ENCODE measurements around the gene MVB12A. TPM values are rescaled to one million over a fixed set of nuclear protein-coding genes. Genes with fewer than 3 reads are reported as not detected.

The MVB12A gene
- total RNA-seq, 2 experiments from 2014 or later, result 57.3 to 65.1 TPM

DNA sequence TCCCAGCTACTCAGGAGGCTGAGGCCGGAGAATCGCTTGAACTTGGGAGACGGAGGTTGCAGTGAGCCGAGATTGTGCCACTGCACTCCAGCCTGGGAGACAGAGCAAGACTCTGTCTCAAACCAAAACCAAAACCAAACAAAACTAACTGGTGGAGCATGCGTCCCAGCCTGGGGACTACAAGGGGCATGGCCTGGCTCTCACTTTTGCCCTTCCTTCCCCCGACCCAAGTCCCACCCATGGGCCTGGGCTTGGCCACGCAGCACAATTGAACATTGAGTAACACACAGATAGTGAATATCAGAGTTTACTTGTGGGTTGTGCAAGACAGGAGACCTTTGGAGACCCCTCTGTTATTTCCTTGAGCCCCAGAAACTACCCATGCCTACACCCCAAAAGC is 15.4 kb downstream of the MVB12A start:
- TF ChIP-seq EZH2phosphoT487 (IDR thresholded peaks at IDR 0.05; ENCODE audit: borderline replicate concordance, low read depth, low read length), result no peak
- TF ChIP-seq, protein P1, sequence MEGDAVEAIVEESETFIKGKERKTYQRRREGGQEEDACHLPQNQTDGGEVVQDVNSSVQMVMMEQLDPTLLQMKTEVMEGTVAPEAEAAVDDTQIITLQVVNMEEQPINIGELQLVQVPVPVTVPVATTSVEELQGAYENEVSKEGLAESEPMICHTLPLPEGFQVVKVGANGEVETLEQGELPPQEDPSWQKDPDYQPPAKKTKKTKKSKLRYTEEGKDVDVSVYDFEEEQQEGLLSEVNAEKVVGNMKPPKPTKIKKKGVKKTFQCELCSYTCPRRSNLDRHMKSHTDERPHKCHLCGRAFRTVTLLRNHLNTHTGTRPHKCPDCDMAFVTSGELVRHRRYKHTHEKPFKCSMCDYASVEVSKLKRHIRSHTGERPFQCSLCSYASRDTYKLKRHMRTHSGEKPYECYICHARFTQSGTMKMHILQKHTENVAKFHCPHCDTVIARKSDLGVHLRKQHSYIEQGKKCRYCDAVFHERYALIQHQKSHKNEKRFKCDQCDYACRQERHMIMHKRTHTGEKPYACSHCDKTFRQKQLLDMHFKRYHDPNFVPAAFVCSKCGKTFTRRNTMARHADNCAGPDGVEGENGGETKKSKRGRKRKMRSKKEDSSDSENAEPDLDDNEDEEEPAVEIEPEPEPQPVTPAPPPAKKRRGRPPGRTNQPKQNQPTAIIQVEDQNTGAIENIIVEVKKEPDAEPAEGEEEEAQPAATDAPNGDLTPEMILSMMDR (conservative IDR thresholded peaks at IDR 0.05; ENCODE audit: low read length), result no peak
- Histone ChIP-seq H3K9me3 (ENCODE audit: low read length) (no peaks in the 10 kb centered on the region), H3K4me3 (ENCODE audit: low read depth, low read length, poor library complexity, severe bottlenecking) (no peak overlapping the region), H3K79me2 (ENCODE audit: insufficient read depth, low read depth, low read length) (no peaks in the 10 kb centered on the region), H3K4me1 (ENCODE audit: insufficient read depth, low read length, poor library complexity, severe bottlenecking) (no peaks in the 10 kb centered on the region), H3K4me2 (ENCODE audit: low read length) (no peak overlapping the region), H4K20me1 (ENCODE audit: insufficient read depth, low read length) (no peaks in the 10 kb centered on the region), H3K36me3 (ENCODE audit: insufficient read depth, low read length) (no peaks in the 10 kb centered on the region), H2AFZ (ENCODE audit: low read length) (no peak overlapping the region), H3K9me2 (ENCODE audit: insufficient read depth, low read length) (no peaks in the 10 kb centered on the region), H3K27ac (ENCODE audit: low read depth, low read length, poor library complexity, severe bottlenecking) (no peak overlapping the region)
- DNase-seq (ENCODE audit: low spot score), result no peak
- ChIA-PET CTCF (ENCODE audit: unreplicated experiment) (no interaction called here), POLR2A (no interaction called here)
- BruUV-seq (replicated peaks), result no TSS peak
- intact Hi-C loops (cut with micrococcal nuclease; ENCODE audit: unreplicated experiment), result no loop called here

DNA sequence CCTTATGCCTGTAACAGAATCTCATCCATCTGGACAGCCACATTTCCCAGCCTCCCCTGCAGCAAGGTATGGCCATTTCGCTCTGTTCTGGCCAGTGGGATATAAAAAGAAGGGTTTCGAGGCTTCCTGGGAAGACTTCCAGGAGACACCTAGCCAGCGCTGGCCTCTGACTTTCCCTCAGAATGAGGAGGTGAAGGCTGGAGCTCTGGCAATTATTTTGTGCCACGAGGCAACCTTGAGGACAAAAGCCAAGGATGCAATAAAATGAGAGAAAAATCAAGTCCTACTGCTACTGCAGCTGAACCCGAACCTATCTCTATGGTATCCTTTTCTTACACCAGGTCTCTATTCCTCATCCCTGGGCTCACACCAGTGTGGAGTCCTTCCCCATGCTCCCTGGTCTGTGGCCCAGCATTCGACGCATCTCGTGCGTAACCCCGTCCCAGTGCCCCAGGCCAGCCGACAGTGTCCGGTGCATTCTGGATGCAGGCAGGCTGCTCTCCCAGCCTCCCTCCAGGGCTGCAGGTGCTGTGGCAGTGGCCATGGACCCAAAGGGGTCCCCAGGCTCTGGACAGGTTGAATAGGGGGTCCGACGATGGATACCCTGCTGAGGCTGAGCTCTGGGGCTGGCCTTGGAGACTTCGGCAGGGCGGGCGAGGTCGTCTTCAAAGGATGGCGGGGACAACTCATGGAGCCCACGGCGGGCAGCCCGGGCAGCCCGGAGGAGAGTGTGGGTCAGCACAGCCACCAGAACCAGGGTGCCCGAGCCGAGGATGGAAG is 16.4 kb downstream of the MVB12A start:
- CTCF ChIA-PET (ENCODE audit: unreplicated experiment), result no interaction called here
- TF ChIP-seq EZH2phosphoT487 (IDR thresholded peaks at IDR 0.05; ENCODE audit: borderline replicate concordance, low read depth, low read length), result no peak
- TF ChIP-seq, protein P1 (conservative IDR thresholded peaks at IDR 0.05; ENCODE audit: low read length), result no peak

DNA sequence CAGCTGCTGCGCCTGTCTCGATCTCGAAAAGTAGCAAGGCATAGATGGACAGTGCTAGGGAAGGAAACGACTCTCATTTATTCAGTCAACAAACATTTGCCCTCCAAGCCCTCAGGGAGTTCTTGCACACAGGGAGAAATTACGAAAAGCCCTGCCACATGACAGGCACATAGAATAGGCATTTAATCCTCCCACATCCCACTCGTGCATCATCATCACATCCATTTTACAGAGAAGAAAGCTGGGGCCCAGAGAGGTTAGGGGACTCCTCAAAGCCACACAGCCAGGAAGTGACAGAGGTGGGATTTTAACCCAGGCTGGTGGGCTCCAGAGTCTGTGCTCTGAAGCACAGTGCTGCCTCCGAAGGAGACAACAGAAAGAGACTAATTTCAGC is 17.0 kb downstream of the MVB12A start:
- ChIA-PET CTCF (ENCODE audit: unreplicated experiment) (no interaction called here), POLR2A (no interaction called here)
- H3K9me2 ChIP-seq (ENCODE audit: insufficient read depth, low read length), result no peaks in the 10 kb centered on the region
- no peaks in the 10 kb centered on the region for H4K20me1 ChIP-seq (ENCODE audit: insufficient read depth, low read length)
- H3K4me3 ChIP-seq (ENCODE audit: low read depth, low read length, poor library complexity, severe bottlenecking), result no peak overlapping the region
- no peaks in the 10 kb centered on the region for H3K79me2 ChIP-seq (ENCODE audit: insufficient read depth, low read depth, low read length)
- no peak for TF ChIP-seq EZH2phosphoT487 (IDR thresholded peaks at IDR 0.05; ENCODE audit: borderline replicate concordance, low read depth, low read length)
- TF ChIP-seq, protein P1 (conservative IDR thresholded peaks at IDR 0.05; ENCODE audit: low read length), result no peak
- H2AFZ ChIP-seq (ENCODE audit: low read length), result no peak overlapping the region
- no peaks in the 10 kb centered on the region for H3K36me3 ChIP-seq (ENCODE audit: insufficient read depth, low read length)
- no peaks in the 10 kb centered on the region for H3K4me1 ChIP-seq (ENCODE audit: insufficient read depth, low read length, poor library complexity, severe bottlenecking)
- H3K4me2 ChIP-seq (ENCODE audit: low read length), result no peak overlapping the region
- BruUV-seq (replicated peaks), result no TSS peak
- peaks cover 6% of the 10 kb centered on the region; the same call in 1 of the 2 replicates for H3K9me3 ChIP-seq (ENCODE audit: low read length)
- DNase-seq (ENCODE audit: low spot score), result no peak
- intact Hi-C loops (cut with micrococcal nuclease; ENCODE audit: unreplicated experiment), result no loop called here
- no peak overlapping the region for H3K27ac ChIP-seq (ENCODE audit: low read depth, low read length, poor library complexity, severe bottlenecking)

More for the DNA sequence above, 16.4 kb downstream of the MVB12A start:
- Histone ChIP-seq H3K4me2 (ENCODE audit: low read length) (no peak overlapping the region), H3K9me3 (ENCODE audit: low read length) (peaks cover under 1% of the 10 kb centered on the region; the same call in 1 of the 2 replicates), H3K9me2 (ENCODE audit: insufficient read depth, low read length) (no peaks in the 10 kb centered on the region), H3K4me1 (ENCODE audit: insufficient read depth, low read length, poor library complexity, severe bottlenecking) (no peaks in the 10 kb centered on the region), H2AFZ (ENCODE audit: low read length) (no peak overlapping the region), H3K4me3 (ENCODE audit: low read depth, low read length, poor library complexity, severe bottlenecking) (no peak overlapping the region), H4K20me1 (ENCODE audit: insufficient read depth, low read length) (no peaks in the 10 kb centered on the region), H3K36me3 (ENCODE audit: insufficient read depth, low read length) (no peaks in the 10 kb centered on the region), H3K27ac (ENCODE audit: low read depth, low read length, poor library complexity, severe bottlenecking) (no peak overlapping the region), H3K79me2 (ENCODE audit: insufficient read depth, low read depth, low read length) (no peaks in the 10 kb centered on the region)
- intact Hi-C loops (cut with micrococcal nuclease; ENCODE audit: unreplicated experiment), result no loop called here
- no TSS peak for BruUV-seq (replicated peaks)
- no peak for DNase-seq (ENCODE audit: low spot score)
- POLR2A ChIA-PET, result no interaction called here
